HepG2 (cell line): ENCODE measurements around the gene CD36. TPM values are rescaled to one million over a fixed set of nuclear protein-coding genes. Genes with fewer than 3 reads are reported as not detected.

Source experiments
- ARID2 ChIP-seq: sonication (generic); formaldehyde crosslinking; IDR thresholded peaks from 2 replicates; pipeline ENCODE4 v1.8.1; 2022; ENCODE audit warnings: mild to moderate bottlenecking, missing genetic modification reagents, borderline replicate concordance
- ASH2L ChIP-seq: fragments of 300-600, 200-600 bp; sonication (generic); IDR thresholded peaks from 2 replicates; pipeline ENCODE4 v1.7.0; 2017; ENCODE audit warnings: low read depth, mild to moderate bottlenecking, moderate library complexity, mixed read lengths, low read length; ENCODE audit not compliant: insufficient read length
- FIP1L1 ChIP-seq: fragments of 200-400 bp; formaldehyde crosslinking; IDR thresholded peaks from 2 replicates; pipeline ENCODE4 v1.6.1; 2018; ENCODE audit warnings: low read depth, mild to moderate bottlenecking, low read length, moderate library complexity, borderline replicate concordance; ENCODE audit not compliant: insufficient read depth
- FOXA1 ChIP-seq, 2 experiments: fragments of 450-650 bp in 1 of 2; sonication (generic) in 1 of 2; formaldehyde crosslinking in 1 of 2; IDR thresholded peaks; 2 replicates each; pipeline versions ENCODE4 v1.4.0 to v1.6.1; 2016 to 2020; ENCODE audit warnings: missing genetic modification reagents in 1 of 2
- GFI1 ChIP-seq: sonication (generic); formaldehyde crosslinking; IDR thresholded peaks from 2 replicates; pipeline ENCODE4 v1.5.0; 2020; ENCODE audit warnings: missing genetic modification reagents, mild to moderate bottlenecking, borderline replicate concordance
- GTF3A ChIP-seq: sonication (generic); formaldehyde crosslinking; conservative IDR thresholded peaks from 2 replicates; pipeline ENCODE4 v1.4.0; 2020; ENCODE audit warnings: mild to moderate bottlenecking, missing genetic modification reagents
- KDM4B ChIP-seq: sonication (generic); formaldehyde crosslinking; IDR thresholded peaks from 2 replicates; pipeline ENCODE4 v1.4.0; 2020; ENCODE audit warnings: missing genetic modification reagents
- KDM5B ChIP-seq: sonication (generic); formaldehyde crosslinking; IDR thresholded peaks from 2 replicates; pipeline ENCODE4 v1.4.0; 2020; ENCODE audit warnings: missing genetic modification reagents, mild to moderate bottlenecking, borderline replicate concordance
- KDM6A ChIP-seq: IDR thresholded peaks from 2 replicates; pipeline ENCODE4 v1.6.1; 2016; ENCODE audit warnings: low read depth
- MAFK ChIP-seq, 2 experiments: IDR thresholded peaks in 1 of 2; conservative IDR thresholded peaks in 1 of 2; 2 replicates each; pipeline ENCODE4 v1.6.1; 2011; ENCODE audit warnings: improper control_type of control experiment in 2 of 2, low read length in 2 of 2
- NFIC ChIP-seq: IDR thresholded peaks from 2 replicates; pipeline ENCODE4 v1.6.1; 2012; ENCODE audit warnings: mild to moderate bottlenecking, low read length, inconsistent platforms
- NFKB2 ChIP-seq: sonication (generic); formaldehyde crosslinking; IDR thresholded peaks from 2 replicates; pipeline ENCODE4 v1.4.0; 2020; ENCODE audit warnings: missing genetic modification reagents, borderline replicate concordance
- RARG ChIP-seq: sonication (generic); formaldehyde crosslinking; IDR thresholded peaks from 2 replicates; pipeline ENCODE4 v1.4.0; 2020; ENCODE audit warnings: low read depth, mild to moderate bottlenecking, missing genetic modification reagents
- SAP130 ChIP-seq: IDR thresholded peaks from 2 replicates; pipeline ENCODE4 v1.6.1; 2016; ENCODE audit warnings: low read depth
- SP1 ChIP-seq, 2 experiments: fragments of 450-650 bp in 1 of 2; sonication (generic) in 1 of 2; formaldehyde crosslinking in 1 of 2; IDR thresholded peaks; 2 replicates each; pipeline versions ENCODE4 v1.4.0 to v1.6.1; 2016 to 2020; ENCODE audit warnings: missing genetic modification reagents in 1 of 2
- ZNF12 ChIP-seq: sonication (generic); formaldehyde crosslinking; IDR thresholded peaks from 2 replicates; pipeline ENCODE4 v1.5.0; 2020; ENCODE audit warnings: missing genetic modification reagents
- ZNF124 ChIP-seq: sonication (generic); formaldehyde crosslinking; IDR thresholded peaks from 2 replicates; pipeline ENCODE4 v1.4.0; 2020; ENCODE audit warnings: missing genetic modification reagents
- ZNF256 ChIP-seq: sonication (generic); formaldehyde crosslinking; conservative IDR thresholded peaks from 2 replicates; pipeline ENCODE4 v1.4.0; 2020; ENCODE audit warnings: missing genetic modification reagents
- ZNF691 ChIP-seq: sonication (generic); formaldehyde crosslinking; IDR thresholded peaks from 2 replicates; pipeline ENCODE4 v1.4.0; 2020; ENCODE audit warnings: missing genetic modification reagents, low read depth, mild to moderate bottlenecking, borderline replicate concordance
- ZNF740 ChIP-seq: sonication (generic); formaldehyde crosslinking; IDR thresholded peaks from 2 replicates; pipeline ENCODE4 v1.4.0; 2020; ENCODE audit warnings: missing genetic modification reagents
- polyA plus RNA-seq, 8 experiments: library from polyadenylated mRNA; depleted of rRNA in 3 of 8; stranded (reverse) in 7 of 8; unstranded in 1 of 8; fragments of >200 nt; fragmentation: Illumina TruSeq in 4 of 8; extraction: Trizol in 4 of 8; gene quantifications; 2 replicates each; pipeline versions ENCODE4 v1.2.1 to v1.2.3, GENCODE V29; 2011 to 2016; ENCODE audit warnings: low read depth in 4 of 8, missing spikeins in 1 of 8, mixed read lengths in 1 of 8; ENCODE audit not compliant: insufficient read depth in 1 of 8
- total RNA-seq, 5 experiments: library from RNA; depleted of rRNA; stranded (reverse); fragments of >200 nt; fragmentation: Illumina TruSeq; extraction: Trizol; gene quantifications; 2 replicates each; pipeline ENCODE4 v1.2.3, GENCODE V29; 2016; ENCODE audit warnings: low read depth in 1 of 5
- TF ChIP-seq, protein P1 (sequence below): sonication (generic); formaldehyde crosslinking; IDR thresholded peaks from 2 replicates; pipeline ENCODE4 v1.4.0; 2020; ENCODE audit warnings: missing genetic modification reagents
- TF ChIP-seq, protein P2 (sequence below): sonication (generic); formaldehyde crosslinking; IDR thresholded peaks from 2 replicates; pipeline ENCODE4 v1.4.0; 2020; ENCODE audit warnings: missing genetic modification reagents
- TF ChIP-seq, protein P3 (sequence below): sonication (generic); formaldehyde crosslinking; IDR thresholded peaks from 2 replicates; pipeline ENCODE4 v1.4.0; 2020; ENCODE audit warnings: missing genetic modification reagents

The CD36 gene
- total and polyA plus RNA-seq, 2 of the 13 experiments (the other 11 are each of a cell fraction or from before 2014, with no cell fraction given): 2.8 to 4.8 TPM

DNA sequence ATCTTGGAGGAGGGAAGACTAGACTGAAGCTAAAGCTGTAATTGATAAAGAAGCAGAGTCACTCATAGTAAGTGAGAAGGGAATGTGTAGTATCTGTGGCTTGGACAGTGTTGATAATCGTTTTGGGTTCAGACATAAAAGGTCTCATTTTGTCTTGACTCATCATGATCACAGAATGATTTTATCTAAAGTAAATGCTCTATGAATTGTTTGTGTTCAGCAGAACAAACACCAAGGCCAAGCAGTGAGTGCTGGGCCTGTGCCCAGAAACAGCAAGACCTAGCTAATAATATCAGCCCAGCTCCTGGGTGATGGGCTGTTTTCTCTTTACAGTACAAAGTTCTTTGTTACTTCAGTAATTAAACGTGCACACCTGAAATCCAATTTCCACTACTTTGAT lies 26.7 kb upstream of the CD36 start (continued):
- peak; percentile 65 for TF ChIP-seq SAP130 (CRISPR knock-in tag)
- no peak for TF ChIP-seq ZNF124 (CRISPR knock-in tag)
- TF ChIP-seq, protein P1, sequence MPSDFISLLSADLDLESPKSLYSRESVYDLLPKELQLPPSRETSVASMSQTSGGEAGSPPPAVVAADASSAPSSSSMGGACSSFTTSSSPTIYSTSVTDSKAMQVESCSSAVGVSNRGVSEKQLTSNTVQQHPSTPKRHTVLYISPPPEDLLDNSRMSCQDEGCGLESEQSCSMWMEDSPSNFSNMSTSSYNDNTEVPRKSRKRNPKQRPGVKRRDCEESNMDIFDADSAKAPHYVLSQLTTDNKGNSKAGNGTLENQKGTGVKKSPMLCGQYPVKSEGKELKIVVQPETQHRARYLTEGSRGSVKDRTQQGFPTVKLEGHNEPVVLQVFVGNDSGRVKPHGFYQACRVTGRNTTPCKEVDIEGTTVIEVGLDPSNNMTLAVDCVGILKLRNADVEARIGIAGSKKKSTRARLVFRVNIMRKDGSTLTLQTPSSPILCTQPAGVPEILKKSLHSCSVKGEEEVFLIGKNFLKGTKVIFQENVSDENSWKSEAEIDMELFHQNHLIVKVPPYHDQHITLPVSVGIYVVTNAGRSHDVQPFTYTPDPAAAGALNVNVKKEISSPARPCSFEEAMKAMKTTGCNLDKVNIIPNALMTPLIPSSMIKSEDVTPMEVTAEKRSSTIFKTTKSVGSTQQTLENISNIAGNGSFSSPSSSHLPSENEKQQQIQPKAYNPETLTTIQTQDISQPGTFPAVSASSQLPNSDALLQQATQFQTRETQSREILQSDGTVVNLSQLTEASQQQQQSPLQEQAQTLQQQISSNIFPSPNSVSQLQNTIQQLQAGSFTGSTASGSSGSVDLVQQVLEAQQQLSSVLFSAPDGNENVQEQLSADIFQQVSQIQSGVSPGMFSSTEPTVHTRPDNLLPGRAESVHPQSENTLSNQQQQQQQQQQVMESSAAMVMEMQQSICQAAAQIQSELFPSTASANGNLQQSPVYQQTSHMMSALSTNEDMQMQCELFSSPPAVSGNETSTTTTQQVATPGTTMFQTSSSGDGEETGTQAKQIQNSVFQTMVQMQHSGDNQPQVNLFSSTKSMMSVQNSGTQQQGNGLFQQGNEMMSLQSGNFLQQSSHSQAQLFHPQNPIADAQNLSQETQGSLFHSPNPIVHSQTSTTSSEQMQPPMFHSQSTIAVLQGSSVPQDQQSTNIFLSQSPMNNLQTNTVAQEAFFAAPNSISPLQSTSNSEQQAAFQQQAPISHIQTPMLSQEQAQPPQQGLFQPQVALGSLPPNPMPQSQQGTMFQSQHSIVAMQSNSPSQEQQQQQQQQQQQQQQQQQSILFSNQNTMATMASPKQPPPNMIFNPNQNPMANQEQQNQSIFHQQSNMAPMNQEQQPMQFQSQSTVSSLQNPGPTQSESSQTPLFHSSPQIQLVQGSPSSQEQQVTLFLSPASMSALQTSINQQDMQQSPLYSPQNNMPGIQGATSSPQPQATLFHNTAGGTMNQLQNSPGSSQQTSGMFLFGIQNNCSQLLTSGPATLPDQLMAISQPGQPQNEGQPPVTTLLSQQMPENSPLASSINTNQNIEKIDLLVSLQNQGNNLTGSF (CRISPR knock-in tag): no peak
- peak; percentile 66 for TF ChIP-seq ASH2L
- TF ChIP-seq MAFK (conservative IDR thresholded peaks at IDR 0.05 in 1 of 2, IDR thresholded peaks at IDR 0.05 in 1 of 2; ENCODE audit: low read length in 2 of 2): no peak
- no peak for TF ChIP-seq ZNF740 (CRISPR knock-in tag)
- TF ChIP-seq NFKB2: no peak
- TF ChIP-seq FOXA1 (IDR thresholded peaks at IDR 0.05): peak; percentile 49; the same call in 1 of the 2 replicates
- TF ChIP-seq FOXA1 (CRISPR knock-in tag; IDR thresholded peaks at IDR 0.05): peak; percentile 79
- TF ChIP-seq GTF3A: no peak
- TF ChIP-seq FIP1L1: no peak
- peak; percentile 87 for TF ChIP-seq NFIC
- no peak for TF ChIP-seq ZNF691
- TF ChIP-seq ZNF256 (CRISPR knock-in tag): no peak
- no peak for TF ChIP-seq ARID2 (CRISPR knock-in tag)
- peak; percentile 65 for TF ChIP-seq KDM6A (CRISPR knock-in tag)
- TF ChIP-seq, protein P2, sequence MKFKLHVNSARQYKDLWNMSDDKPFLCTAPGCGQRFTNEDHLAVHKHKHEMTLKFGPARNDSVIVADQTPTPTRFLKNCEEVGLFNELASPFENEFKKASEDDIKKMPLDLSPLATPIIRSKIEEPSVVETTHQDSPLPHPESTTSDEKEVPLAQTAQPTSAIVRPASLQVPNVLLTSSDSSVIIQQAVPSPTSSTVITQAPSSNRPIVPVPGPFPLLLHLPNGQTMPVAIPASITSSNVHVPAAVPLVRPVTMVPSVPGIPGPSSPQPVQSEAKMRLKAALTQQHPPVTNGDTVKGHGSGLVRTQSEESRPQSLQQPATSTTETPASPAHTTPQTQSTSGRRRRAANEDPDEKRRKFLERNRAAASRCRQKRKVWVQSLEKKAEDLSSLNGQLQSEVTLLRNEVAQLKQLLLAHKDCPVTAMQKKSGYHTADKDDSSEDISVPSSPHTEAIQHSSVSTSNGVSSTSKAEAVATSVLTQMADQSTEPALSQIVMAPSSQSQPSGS (CRISPR knock-in tag): peak; percentile 61
- TF ChIP-seq RARG (CRISPR knock-in tag): no peak
- peak; percentile 21; the same call in 1 of the 2 replicates for TF ChIP-seq ZNF12 (CRISPR knock-in tag)
- TF ChIP-seq, protein P3, sequence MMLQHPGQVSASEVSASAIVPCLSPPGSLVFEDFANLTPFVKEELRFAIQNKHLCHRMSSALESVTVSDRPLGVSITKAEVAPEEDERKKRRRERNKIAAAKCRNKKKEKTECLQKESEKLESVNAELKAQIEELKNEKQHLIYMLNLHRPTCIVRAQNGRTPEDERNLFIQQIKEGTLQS (CRISPR knock-in tag): peak; percentile 74
- 0 out of 2 replicates have a peak, but pooled peaks have one; percentile 28 for TF ChIP-seq GFI1 (CRISPR knock-in tag)
- no peak for TF ChIP-seq KDM4B (CRISPR knock-in tag)
- TF ChIP-seq SP1 (IDR thresholded peaks at IDR 0.05): no peak
- no peak for TF ChIP-seq SP1 (CRISPR knock-in tag; IDR thresholded peaks at IDR 0.05)
- TF ChIP-seq KDM5B: no peak
